GM23338 (cell line): Measurements from ENCODE around the gene GSC2. TPM values are rescaled to one million over a fixed set of nuclear protein-coding genes. Genes with fewer than 3 reads are reported as not detected.

Experiments used
- ATAC-seq: fragments of 200-7000 bp; cut with Tn5 transposase; 3 replicates; pipeline ENCODE4 v1.9.1; 2020
- DNase-seq: peaks from one replicate; pipeline ENCODE4 v3.0.0-alpha.2; 2015; ENCODE audit warnings: low spot score
- H2AFZ ChIP-seq: fragments of 200-600 bp; sonication (generic); 2 replicates; pipeline ENCODE4 v1.8.0; 2016; ENCODE audit warnings: antibody characterized with exemption, mild to moderate bottlenecking, moderate library complexity
- H3F3A ChIP-seq: fragments of 200-600 bp; sonication (generic); replicated peaks from 2 replicates; pipeline ENCODE4 v1.8.0; 2017; ENCODE audit warnings: antibody characterized with exemption, mixed run types, low read depth
- H3K27ac ChIP-seq: fragments of 200-600 bp; sonication (generic); 2 replicates; pipeline ENCODE4 v1.6.1; 2016; ENCODE audit warnings: low read depth
- H3K27me3 ChIP-seq: fragments of 200-600 bp; sonication (generic); 2 replicates; pipeline ENCODE4 v1.8.0; 2016; ENCODE audit warnings: mild to moderate bottlenecking, mixed run types, moderate library complexity; ENCODE audit not compliant: insufficient read depth
- H3K36me3 ChIP-seq: fragments of 200-600 bp; sonication (generic); 2 replicates; pipeline ENCODE4 v1.8.0; 2016; ENCODE audit warnings: mild to moderate bottlenecking; ENCODE audit not compliant: insufficient read depth
- H3K4me1 ChIP-seq: fragments of 200-600 bp; sonication (generic); 2 replicates; pipeline ENCODE4 v1.8.0; 2016; ENCODE audit warnings: mild to moderate bottlenecking, moderate library complexity; ENCODE audit not compliant: insufficient read depth
- H3K4me2 ChIP-seq: fragments of 200-600 bp; sonication (generic); 2 replicates; pipeline ENCODE4 v1.7.1; 2017; ENCODE audit warnings: mixed run types
- H3K4me3 ChIP-seq: fragments of 200-600 bp; sonication (generic); 2 replicates; pipeline ENCODE4 v1.6.1; 2016; ENCODE audit warnings: mixed run types
- H3K79me2 ChIP-seq: fragments of 200-600 bp; sonication (generic); replicated peaks from 2 replicates; pipeline ENCODE4 v1.8.0; 2017; ENCODE audit warnings: mild to moderate bottlenecking; ENCODE audit not compliant: insufficient read depth
- H3K9me2 ChIP-seq: fragments of 200-600 bp; sonication (generic); 2 replicates; pipeline ENCODE4 v1.8.0; 2017; ENCODE audit not compliant: insufficient read depth
- H4K20me1 ChIP-seq: fragments of 200-600 bp; sonication (generic); replicated peaks from 2 replicates; pipeline ENCODE4 v1.8.0; 2017; ENCODE audit warnings: mild to moderate bottlenecking; ENCODE audit not compliant: insufficient read depth
- H3K27ac Mint-ChIP-seq: 2 replicates; pipeline ENCODE4 v1.8.0; 2020; ENCODE audit warnings: inconsistent platforms, mild to moderate bottlenecking, moderate library complexity, mixed read lengths
- H3K27me3 Mint-ChIP-seq: 3 replicates; pipeline ENCODE4 v1.8.0; 2022; ENCODE audit warnings: low read depth, mild to moderate bottlenecking, moderate library complexity, mixed read lengths, inconsistent platforms; ENCODE audit not compliant: insufficient read depth, poor library complexity
- H3K36me3 Mint-ChIP-seq: 3 replicates; pipeline ENCODE4 v1.8.0; 2021; ENCODE audit warnings: low read depth, mild to moderate bottlenecking, inconsistent platforms, moderate library complexity, mixed read lengths
- H3K4me1 Mint-ChIP-seq: 3 replicates; pipeline ENCODE4 v1.8.0; 2020; ENCODE audit warnings: mild to moderate bottlenecking, inconsistent platforms, mixed read lengths
- H3K4me3 Mint-ChIP-seq: 3 replicates; pipeline ENCODE4 v1.8.0; 2021; ENCODE audit warnings: moderate library complexity, mild to moderate bottlenecking, inconsistent platforms, mixed read lengths
- H3K9me3 Mint-ChIP-seq: 3 replicates; pipeline ENCODE4 v1.8.0; 2020; ENCODE audit warnings: moderate library complexity, mild to moderate bottlenecking, inconsistent platforms, mixed read lengths
- CREB1 ChIP-seq: fragments of 250-450 bp; sonication (Bioruptor Pico); IDR thresholded peaks from 2 replicates; pipeline ENCODE4 v1.5.0; 2020; ENCODE audit warnings: low read depth, mild to moderate bottlenecking, moderate library complexity
- ETS1 ChIP-seq: IDR thresholded peaks from 2 replicates; pipeline ENCODE4 v1.6.1; 2016; ENCODE audit warnings: antibody characterized with exemption
- EZH2 ChIP-seq: fragments of 200-600 bp; sonication (generic); IDR thresholded peaks from one replicate; pipeline ENCODE4 v1.8.0; 2017; ENCODE audit warnings: antibody characterized with exemption, mild to moderate bottlenecking, low read depth; ENCODE audit not compliant: unreplicated experiment
- EZH2phosphoT487 ChIP-seq: fragments of 200-600 bp; sonication (generic); IDR thresholded peaks from one replicate; pipeline ENCODE4 v1.8.1; 2018; ENCODE audit warnings: antibody characterized with exemption; ENCODE audit not compliant: unreplicated experiment
- JUNB ChIP-seq: IDR thresholded peaks from one replicate; pipeline ENCODE4 v1.6.1; 2016; ENCODE audit warnings: antibody characterized with exemption; ENCODE audit not compliant: unreplicated experiment
- NANOG ChIP-seq: IDR thresholded peaks from 2 replicates; pipeline ENCODE4 v1.6.1; 2016; ENCODE audit warnings: antibody characterized with exemption, borderline replicate concordance
- POLR2AphosphoS5 ChIP-seq: IDR thresholded peaks from 2 replicates; pipeline ENCODE4 v1.6.1; 2016; ENCODE audit warnings: antibody characterized with exemption, low read depth
- STAT1 ChIP-seq: IDR thresholded peaks from one replicate; pipeline ENCODE4 v1.6.1; 2016; ENCODE audit warnings: antibody characterized with exemption; ENCODE audit not compliant: unreplicated experiment
- ZNF114 ChIP-seq: fragments of 250-450 bp; sonication (Bioruptor Pico); IDR thresholded peaks from 2 replicates; pipeline ENCODE4 v1.5.0; 2020; ENCODE audit warnings: mild to moderate bottlenecking, moderate library complexity
- ZNF331 ChIP-seq: fragments of 250-450 bp; sonication (Bioruptor Pico); IDR thresholded peaks from 2 replicates; pipeline ENCODE4 v1.5.0; 2020; ENCODE audit warnings: low read depth, mild to moderate bottlenecking, moderate library complexity
- polyA plus RNA-seq: library from polyadenylated mRNA; unstranded; fragments of >200 nt; fragmentation: Nextera tagmentation; extraction: Ambion mirVana; gene quantifications from 2 replicates; pipeline ENCODE4 v1.2.1, GENCODE V29; 2016
- total RNA-seq: library from RNA; depleted of rRNA; stranded (reverse); fragments of >200 nt; shearing (Covaris generic); gene quantifications from 2 replicates; pipeline ENCODE4 v1.2.3, GENCODE V29; 2014
- TF ChIP-seq, protein P1 (sequence below): fragments of 250-450 bp; sonication (Bioruptor Pico); IDR thresholded peaks from 2 replicates; pipeline ENCODE4 v1.5.0; 2020; ENCODE audit warnings: mild to moderate bottlenecking, moderate library complexity
- TF ChIP-seq, protein P2 (sequence below), 2 experiments: fragments of 200-600 bp in 1 of 2; sonication (generic) in 1 of 2; conservative IDR thresholded peaks; 2 replicates each; pipeline versions ENCODE4 v1.5.1 to v1.6.1; 2016 to 2017; ENCODE audit warnings: antibody characterized with exemption in 2 of 2, low read depth in 2 of 2, mild to moderate bottlenecking in 2 of 2, moderate library complexity in 1 of 2
- TF ChIP-seq, protein P3 (sequence below): IDR thresholded peaks from one replicate; pipeline ENCODE4 v1.6.1; 2018; ENCODE audit warnings: antibody characterized with exemption; ENCODE audit not compliant: unreplicated experiment

Gene GSC2
- total and polyA plus RNA-seq, 2 experiments from 2014 or later: not detected

GRCh38 chr22:19122752-19123492 lies 27.2 kb downstream of the GSC2 start:
- H3K4me3 Mint-ChIP-seq: peak overlapping the region; percentile 85
- H3K36me3 Mint-ChIP-seq: no peaks in the 10 kb centered on the region; the same call in 2 of the 3 replicates
- DNase-seq (peak; percentile 67), ATAC-seq (peak; percentile 50)
- peaks cover 38% of the 10 kb centered on the region for H3K79me2 ChIP-seq
- peaks cover 4% of the 10 kb centered on the region; the same call in 1 of the 2 replicates for H3F3A ChIP-seq
- H3K4me3 ChIP-seq: peak overlapping the region; percentile 96
- peaks cover 30% of the 10 kb centered on the region for H4K20me1 ChIP-seq
- H3K27me3 ChIP-seq: no peaks in the 10 kb centered on the region
- H3K27ac Mint-ChIP-seq: peak overlapping the region; percentile 90
- no peaks in the 10 kb centered on the region for H3K9me2 ChIP-seq
- H3K4me1 Mint-ChIP-seq: peaks cover 29% of the 10 kb centered on the region
- no peaks in the 10 kb centered on the region for H3K9me3 Mint-ChIP-seq
- H3K4me1 ChIP-seq: peaks cover 16% of the 10 kb centered on the region
- no peak overlapping the region for H3K27ac ChIP-seq
- peaks cover 22% of the 10 kb centered on the region for H3K27me3 Mint-ChIP-seq
- H3K36me3 ChIP-seq: no peaks in the 10 kb centered on the region
- peak overlapping the region; percentile 85 for H3K4me2 ChIP-seq
- TF ChIP-seq ZNF331 (no peak), ETS1 (no peak), EZH2phosphoT487 (no peak), NANOG (no peak), JUNB (no peak), POLR2AphosphoS5 (no peak), STAT1 (no peak), EZH2 (no peak), ZNF114 (CRISPR knock-in tag) (no peak), CREB1 (CRISPR knock-in tag) (no peak)
- TF ChIP-seq, protein P1, sequence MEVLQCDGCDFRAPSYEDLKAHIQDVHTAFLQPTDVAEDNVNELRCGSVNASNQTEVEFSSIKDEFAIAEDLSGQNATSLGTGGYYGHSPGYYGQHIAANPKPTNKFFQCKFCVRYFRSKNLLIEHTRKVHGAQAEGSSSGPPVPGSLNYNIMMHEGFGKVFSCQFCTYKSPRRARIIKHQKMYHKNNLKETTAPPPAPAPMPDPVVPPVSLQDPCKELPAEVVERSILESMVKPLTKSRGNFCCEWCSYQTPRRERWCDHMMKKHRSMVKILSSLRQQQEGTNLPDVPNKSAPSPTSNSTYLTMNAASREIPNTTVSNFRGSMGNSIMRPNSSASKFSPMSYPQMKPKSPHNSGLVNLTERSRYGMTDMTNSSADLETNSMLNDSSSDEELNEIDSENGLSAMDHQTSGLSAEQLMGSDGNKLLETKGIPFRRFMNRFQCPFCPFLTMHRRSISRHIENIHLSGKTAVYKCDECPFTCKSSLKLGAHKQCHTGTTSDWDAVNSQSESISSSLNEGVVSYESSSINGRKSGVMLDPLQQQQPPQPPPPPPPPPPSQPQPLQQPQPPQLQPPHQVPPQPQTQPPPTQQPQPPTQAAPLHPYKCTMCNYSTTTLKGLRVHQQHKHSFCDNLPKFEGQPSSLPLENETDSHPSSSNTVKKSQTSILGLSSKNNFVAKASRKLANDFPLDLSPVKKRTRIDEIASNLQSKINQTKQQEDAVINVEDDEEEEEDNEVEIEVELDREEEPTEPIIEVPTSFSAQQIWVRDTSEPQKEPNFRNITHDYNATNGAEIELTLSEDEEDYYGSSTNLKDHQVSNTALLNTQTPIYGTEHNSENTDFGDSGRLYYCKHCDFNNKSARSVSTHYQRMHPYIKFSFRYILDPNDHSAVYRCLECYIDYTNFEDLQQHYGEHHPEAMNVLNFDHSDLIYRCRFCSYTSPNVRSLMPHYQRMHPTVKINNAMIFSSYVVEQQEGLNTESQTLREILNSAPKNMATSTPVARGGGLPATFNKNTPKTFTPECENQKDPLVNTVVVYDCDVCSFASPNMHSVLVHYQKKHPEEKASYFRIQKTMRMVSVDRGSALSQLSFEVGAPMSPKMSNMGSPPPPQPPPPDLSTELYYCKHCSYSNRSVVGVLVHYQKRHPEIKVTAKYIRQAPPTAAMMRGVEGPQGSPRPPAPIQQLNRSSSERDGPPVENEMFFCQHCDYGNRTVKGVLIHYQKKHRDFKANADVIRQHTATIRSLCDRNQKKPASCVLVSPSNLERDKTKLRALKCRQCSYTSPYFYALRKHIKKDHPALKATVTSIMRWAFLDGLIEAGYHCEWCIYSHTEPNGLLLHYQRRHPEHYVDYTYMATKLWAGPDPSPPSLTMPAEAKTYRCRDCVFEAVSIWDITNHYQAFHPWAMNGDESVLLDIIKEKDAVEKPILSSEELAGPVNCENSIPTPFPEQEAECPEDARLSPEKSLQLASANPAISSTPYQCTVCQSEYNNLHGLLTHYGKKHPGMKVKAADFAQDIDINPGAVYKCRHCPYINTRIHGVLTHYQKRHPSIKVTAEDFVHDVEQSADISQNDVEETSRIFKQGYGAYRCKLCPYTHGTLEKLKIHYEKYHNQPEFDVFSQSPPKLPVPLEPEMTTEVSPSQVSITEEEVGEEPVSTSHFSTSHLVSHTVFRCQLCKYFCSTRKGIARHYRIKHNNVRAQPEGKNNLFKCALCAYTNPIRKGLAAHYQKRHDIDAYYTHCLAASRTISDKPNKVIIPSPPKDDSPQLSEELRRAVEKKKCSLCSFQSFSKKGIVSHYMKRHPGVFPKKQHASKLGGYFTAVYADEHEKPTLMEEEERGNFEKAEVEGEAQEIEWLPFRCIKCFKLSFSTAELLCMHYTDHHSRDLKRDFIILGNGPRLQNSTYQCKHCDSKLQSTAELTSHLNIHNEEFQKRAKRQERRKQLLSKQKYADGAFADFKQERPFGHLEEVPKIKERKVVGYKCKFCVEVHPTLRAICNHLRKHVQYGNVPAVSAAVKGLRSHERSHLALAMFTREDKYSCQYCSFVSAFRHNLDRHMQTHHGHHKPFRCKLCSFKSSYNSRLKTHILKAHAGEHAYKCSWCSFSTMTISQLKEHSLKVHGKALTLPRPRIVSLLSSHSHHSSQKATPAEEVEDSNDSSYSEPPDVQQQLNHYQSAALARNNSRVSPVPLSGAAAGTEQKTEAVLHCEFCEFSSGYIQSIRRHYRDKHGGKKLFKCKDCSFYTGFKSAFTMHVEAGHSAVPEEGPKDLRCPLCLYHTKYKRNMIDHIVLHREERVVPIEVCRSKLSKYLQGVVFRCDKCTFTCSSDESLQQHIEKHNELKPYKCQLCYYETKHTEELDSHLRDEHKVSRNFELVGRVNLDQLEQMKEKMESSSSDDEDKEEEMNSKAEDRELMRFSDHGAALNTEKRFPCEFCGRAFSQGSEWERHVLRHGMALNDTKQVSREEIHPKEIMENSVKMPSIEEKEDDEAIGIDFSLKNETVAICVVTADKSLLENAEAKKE (CRISPR knock-in tag): no peak
- TF ChIP-seq, protein P2, sequence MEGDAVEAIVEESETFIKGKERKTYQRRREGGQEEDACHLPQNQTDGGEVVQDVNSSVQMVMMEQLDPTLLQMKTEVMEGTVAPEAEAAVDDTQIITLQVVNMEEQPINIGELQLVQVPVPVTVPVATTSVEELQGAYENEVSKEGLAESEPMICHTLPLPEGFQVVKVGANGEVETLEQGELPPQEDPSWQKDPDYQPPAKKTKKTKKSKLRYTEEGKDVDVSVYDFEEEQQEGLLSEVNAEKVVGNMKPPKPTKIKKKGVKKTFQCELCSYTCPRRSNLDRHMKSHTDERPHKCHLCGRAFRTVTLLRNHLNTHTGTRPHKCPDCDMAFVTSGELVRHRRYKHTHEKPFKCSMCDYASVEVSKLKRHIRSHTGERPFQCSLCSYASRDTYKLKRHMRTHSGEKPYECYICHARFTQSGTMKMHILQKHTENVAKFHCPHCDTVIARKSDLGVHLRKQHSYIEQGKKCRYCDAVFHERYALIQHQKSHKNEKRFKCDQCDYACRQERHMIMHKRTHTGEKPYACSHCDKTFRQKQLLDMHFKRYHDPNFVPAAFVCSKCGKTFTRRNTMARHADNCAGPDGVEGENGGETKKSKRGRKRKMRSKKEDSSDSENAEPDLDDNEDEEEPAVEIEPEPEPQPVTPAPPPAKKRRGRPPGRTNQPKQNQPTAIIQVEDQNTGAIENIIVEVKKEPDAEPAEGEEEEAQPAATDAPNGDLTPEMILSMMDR (conservative IDR thresholded peaks at IDR 0.05; ENCODE audit: low read depth in 2 of 2): no peak
- TF ChIP-seq, protein P3, sequence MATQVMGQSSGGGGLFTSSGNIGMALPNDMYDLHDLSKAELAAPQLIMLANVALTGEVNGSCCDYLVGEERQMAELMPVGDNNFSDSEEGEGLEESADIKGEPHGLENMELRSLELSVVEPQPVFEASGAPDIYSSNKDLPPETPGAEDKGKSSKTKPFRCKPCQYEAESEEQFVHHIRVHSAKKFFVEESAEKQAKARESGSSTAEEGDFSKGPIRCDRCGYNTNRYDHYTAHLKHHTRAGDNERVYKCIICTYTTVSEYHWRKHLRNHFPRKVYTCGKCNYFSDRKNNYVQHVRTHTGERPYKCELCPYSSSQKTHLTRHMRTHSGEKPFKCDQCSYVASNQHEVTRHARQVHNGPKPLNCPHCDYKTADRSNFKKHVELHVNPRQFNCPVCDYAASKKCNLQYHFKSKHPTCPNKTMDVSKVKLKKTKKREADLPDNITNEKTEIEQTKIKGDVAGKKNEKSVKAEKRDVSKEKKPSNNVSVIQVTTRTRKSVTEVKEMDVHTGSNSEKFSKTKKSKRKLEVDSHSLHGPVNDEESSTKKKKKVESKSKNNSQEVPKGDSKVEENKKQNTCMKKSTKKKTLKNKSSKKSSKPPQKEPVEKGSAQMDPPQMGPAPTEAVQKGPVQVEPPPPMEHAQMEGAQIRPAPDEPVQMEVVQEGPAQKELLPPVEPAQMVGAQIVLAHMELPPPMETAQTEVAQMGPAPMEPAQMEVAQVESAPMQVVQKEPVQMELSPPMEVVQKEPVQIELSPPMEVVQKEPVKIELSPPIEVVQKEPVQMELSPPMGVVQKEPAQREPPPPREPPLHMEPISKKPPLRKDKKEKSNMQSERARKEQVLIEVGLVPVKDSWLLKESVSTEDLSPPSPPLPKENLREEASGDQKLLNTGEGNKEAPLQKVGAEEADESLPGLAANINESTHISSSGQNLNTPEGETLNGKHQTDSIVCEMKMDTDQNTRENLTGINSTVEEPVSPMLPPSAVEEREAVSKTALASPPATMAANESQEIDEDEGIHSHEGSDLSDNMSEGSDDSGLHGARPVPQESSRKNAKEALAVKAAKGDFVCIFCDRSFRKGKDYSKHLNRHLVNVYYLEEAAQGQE: no peak
- H2AFZ ChIP-seq: peak overlapping the region; percentile 95
